ENCODE results near the gene CEP63.

CEP63 gene

DNA sequence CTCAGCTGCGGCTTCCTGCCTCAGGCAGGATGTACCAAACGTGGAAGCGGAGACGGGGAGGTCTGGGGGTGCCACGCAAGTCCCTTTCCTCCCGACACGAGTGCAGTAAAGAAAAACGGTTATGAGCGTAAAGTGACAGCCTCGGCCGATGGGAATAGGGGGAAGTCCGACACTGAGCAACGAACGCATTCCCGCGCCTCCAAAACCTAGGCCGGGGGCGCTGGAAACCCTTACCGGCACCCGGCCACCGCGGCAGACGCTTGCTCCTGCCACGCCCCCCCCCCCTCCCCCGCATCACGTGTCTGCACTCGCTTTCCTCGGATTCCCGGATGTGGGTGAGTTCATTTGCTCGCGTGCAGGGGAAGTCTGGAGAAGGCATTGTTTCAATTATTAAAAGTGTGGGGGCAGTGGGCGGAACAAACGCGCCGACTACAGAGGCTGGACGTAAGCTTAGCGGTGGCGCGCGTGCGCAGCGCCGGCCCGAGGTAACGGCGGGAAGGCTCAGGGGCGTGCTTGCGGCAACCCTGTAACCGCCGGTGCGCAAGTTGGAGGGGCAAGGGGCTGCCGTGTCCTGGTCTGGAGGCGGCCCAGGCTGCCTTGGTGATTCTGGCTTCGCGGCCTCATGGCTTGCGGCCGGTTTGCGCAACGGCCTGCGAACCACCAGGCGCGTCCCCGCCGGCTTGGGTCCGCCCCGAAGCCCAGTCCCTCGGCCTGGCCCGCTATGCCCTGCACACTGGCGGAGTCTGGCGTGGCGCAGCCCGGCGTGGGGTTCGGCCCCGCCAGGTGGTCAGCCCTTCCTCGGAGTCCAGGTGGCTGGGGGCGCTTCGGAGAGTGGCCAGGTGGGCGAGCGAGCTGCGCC, at the start of gene CEP63, which contains the start of gene ANAPC13:
Gene CEP63, plus strand, starts transcription at position 340 of the 859 bp plus-strand sequence. CDS start 9,264 bp downstream, outside the sequence.
Gene ANAPC13, minus strand, starts transcription at position 268 of the 859 bp plus-strand sequence. CDS start 3,081 bp downstream, outside the sequence.
- DNase-seq (ENCODE audit: low spot score): peak; percentile 99

DNA sequence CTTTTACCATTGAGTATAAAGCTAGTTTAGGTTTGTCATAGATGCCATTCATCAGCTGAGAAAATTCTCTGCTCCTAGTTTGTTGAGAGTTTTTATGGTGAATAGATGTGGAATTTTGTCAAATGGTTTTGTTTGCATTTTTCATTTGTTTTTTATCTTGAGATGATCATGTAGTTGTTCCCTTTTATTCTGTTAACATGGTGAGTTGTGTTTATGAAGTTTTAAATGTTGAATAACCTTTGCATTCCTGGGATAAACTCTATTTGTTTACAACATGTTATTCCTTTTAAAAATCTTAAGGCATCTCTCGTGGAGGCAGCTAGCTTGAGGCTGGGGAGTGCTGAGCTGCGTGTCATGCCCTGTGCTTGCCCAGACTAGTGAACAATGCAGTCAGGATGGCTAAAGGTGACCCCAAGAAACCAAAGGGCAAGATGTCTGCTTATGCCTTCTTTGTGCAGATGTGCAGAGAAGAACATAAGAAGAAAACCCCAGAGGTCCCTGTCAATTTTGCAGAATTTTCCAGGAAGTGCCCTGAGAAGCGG, 48.6 kb upstream of the CEP63 start:
- no peak for DNase-seq (ENCODE audit: low spot score)

DNA sequence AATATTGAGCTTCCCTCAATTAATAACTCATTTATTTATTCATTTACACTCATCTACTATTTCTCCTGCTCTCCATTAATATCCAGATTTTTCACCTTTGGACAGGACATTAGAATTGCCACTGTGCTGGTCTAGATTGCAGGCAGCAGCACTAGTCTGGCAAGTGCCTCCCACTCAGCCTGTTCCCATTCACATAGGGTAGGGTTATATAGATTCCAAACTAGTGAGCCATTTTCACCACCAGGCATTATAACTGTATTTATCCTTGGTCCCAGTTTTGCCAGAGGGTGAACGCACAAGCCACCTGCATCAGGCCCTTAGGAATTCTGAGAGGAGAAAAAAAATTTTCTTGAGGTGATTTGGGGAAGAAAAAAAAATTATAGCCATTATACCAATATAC, 44.5 kb upstream of the CEP63 start:
- no peak for DNase-seq (ENCODE audit: low spot score)

DNA sequence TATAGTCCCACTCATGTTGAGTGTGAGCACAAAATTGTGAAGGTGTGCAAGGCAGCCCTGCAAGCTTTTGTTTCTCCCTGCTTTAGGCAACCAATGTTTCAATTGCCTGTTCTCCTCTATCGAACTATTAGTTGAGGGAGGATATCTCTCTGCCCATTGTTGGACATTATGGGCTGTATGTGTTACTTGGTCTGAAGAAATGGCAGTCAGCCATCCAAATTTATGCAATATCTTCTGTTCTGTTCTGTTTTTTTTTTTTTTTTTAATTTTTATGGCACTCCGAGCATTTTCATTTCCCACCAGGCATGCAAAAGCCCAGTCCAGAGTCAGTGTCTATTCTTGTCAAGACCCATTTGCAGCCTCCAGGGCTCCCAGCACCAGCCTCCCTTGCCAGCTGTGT, 44.0 kb upstream of the CEP63 start:
- no peak for DNase-seq (ENCODE audit: low spot score)

DNA sequence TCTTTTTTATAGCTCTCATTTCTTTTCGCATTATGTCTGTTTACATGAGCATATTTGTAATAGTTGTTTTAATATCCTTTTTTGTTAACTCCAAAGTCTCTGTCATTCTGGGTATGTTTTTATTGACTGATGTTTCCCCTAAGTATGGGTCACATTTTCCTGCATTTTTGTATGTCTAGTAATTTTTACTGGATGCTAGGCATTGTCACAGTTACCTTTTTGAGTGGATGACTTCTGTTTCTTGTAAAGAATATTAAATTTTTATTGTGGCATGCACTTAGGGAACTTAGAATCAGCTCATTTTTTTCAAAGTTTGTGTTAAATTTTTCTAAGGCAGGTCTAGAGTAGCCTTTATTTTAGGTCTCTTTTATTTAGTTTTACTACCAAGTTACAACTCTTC, 40.8 kb upstream of the CEP63 start:
- no peak for DNase-seq (ENCODE audit: low spot score)

DNA sequence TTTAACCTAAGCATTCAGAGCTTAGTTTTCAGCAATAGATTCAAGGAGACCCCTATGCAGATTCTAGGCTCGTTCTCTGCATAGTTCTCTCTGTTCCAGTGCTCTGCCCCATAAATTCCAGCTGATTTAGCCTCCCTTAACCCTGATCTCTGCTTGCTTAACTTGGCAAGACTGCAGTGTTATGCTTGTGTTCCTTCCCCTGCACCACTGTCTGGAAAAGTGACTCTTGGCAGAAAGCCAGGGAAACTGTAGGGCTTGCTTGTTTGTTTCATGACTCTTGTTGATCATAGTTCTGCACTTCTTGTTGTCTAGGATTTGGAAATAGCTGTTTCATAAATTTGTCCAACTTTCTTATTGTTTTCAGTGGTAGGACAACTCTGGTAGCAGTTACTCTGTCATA, 40.2 kb upstream of the CEP63 start:
- peak; percentile 21 for DNase-seq (ENCODE audit: low spot score)

- peak; percentile 26 for DNase-seq (ENCODE audit: low spot score)
Observed at GRCh38 chr3:134446800-134447199, 39.1 kb upstream of the CEP63 start.

GRCh38 chr3:134447351-134447750, 38.5 kb upstream of the CEP63 start:
- DNase-seq (ENCODE audit: low spot score): no peak

DNA sequence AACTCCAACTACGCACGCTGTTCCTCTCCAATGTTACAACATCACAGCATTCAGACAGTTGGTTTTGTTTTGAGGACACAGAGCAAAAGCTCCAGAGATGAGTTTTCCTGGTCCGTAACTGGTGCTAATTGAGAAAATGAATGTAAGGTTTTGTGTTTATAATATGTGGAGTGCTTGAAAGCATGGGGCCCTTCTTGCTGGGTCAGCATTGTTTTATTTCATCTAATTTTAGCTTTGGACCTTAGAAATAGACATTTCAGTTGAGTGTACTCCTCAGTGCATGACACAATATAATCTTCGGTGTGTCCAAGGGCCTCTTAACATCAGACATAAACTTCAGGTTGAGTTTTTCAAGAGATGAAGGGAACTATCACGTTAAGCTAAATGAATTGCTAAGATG, 37.2 kb upstream of the CEP63 start:
- no peak for DNase-seq (ENCODE audit: low spot score)

GRCh38 chr3:134449277-134449676, 36.6 kb upstream of the CEP63 start:
- peak; percentile 21 for DNase-seq (ENCODE audit: low spot score)

DNA sequence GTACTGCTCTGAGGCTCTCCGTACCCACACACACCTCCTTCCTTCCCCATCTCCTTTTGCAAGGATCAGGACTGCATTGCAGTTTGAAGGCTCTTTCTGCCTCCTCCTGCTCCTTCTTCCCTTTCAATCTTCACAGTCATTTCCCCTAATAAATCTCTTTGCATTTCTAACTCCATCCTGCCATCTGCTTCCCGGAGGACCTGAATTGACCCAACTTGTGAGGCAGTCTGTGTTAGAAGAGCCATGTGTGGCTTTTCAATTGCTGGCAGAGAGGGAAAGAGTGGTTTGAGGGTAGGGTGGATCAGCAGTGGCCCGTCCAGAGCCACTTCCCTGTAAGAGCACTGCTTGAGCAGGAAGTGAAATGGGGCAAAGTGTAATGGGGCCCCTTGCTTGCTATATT, 35.9 kb upstream of the CEP63 start:
- no peak for DNase-seq (ENCODE audit: low spot score)

DNA sequence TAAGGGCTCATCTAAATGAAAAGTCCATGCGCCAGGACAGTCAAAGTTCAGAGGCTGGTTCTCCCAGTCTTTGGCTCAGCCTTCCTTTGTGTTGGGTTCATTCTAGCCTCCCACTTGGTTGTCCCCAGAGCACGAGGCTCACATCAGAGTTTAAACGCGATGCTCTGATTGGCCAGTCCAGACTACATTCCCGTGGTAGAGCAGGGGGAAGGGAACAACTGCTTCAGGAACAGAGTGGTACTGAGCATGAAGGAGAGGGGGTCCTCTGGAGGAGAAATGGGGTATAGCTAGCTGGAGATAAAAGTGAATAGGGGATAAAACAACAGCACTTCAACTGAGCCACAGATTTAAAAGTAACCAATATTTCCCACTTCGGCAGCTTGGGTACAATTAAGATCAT, 32.2 kb upstream of the CEP63 start:
- DNase-seq (ENCODE audit: low spot score): peak; percentile 13

- no peak for DNase-seq (ENCODE audit: low spot score)
Observed at GRCh38 chr3:134457376-134458074, 28.3 kb upstream of the CEP63 start.

GRCh38 chr3:134458406-134458945, 27.4 kb upstream of the CEP63 start:
- DNase-seq (ENCODE audit: low spot score): no peak

- DNase-seq (ENCODE audit: low spot score): no peak
Observed at GRCh38 chr3:134459562-134459961, 26.3 kb upstream of the CEP63 start.

GRCh38 chr3:134460965-134461364, 24.9 kb upstream of the CEP63 start:
- DNase-seq (ENCODE audit: low spot score): no peak

- DNase-seq (ENCODE audit: low spot score): no peak
Observed at GRCh38 chr3:134462331-134462941, 23.4 kb upstream of the CEP63 start.

- no peak for DNase-seq (ENCODE audit: low spot score)
Observed at GRCh38 chr3:134463676-134464063, 22.2 kb upstream of the CEP63 start.

GRCh38 chr3:134464064-134464688, 21.7 kb upstream of the CEP63 start:
- DNase-seq (ENCODE audit: low spot score): no peak

- no peak for DNase-seq (ENCODE audit: low spot score)
Observed at GRCh38 chr3:134464689-134465365, 21.0 kb upstream of the CEP63 start.

DNA sequence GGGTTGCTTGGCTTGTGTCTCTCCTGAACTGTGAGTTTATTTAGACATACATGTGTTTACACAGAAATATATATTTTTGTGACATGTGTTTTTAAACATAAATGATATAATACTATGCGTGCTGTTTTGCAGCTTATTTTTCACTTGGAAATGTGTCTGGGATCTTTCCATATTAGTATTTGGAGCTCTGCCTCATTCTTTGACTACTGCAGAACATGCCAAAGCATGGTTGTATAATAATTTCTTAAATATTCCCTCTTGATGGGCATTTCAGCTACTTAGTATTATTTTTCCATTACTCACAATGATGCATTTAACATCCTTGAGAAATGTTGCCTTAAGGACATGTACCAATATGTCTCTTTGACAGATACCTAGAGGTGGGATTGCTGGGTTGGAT, 19.5 kb upstream of the CEP63 start:
- DNase-seq (ENCODE audit: low spot score): no peak

Data from kidney capillary endothelial cell (primary cell).